ENCODE data around the gene TP73.

The TP73 gene

GRCh38 chr1:3634059-3634800 is 18.1 kb upstream of the TP73 start:
- no peak for DNase-seq (ENCODE audit: low spot score)

GRCh38 chr1:3636080-3636479 is 16.2 kb upstream of the TP73 start:
- DNase-seq (ENCODE audit: low spot score): no peak

GRCh38 chr1:3636531-3636930 is 15.8 kb upstream of the TP73 start:
- DNase-seq (ENCODE audit: low spot score): no peak

GRCh38 chr1:3638027-3638426 is 14.3 kb upstream of the TP73 start:
- DNase-seq (ENCODE audit: low spot score): no peak

- peak; percentile 46 for DNase-seq (ENCODE audit: low spot score)
Measured at GRCh38 chr1:3638676-3639075, 13.6 kb upstream of the TP73 start.

GRCh38 chr1:3639397-3639911 is 12.9 kb upstream of the TP73 start:
- no peak for DNase-seq (ENCODE audit: low spot score)

- DNase-seq (ENCODE audit: low spot score): no peak
Measured at GRCh38 chr1:3640121-3640837, 12.0 kb upstream of the TP73 start.

GRCh38 chr1:3641046-3641760 is 11.1 kb upstream of the TP73 start:
- no peak for DNase-seq (ENCODE audit: low spot score)

- DNase-seq (ENCODE audit: low spot score): no peak
Measured at GRCh38 chr1:3641816-3642215, 10.5 kb upstream of the TP73 start.

GRCh38 chr1:3642919-3643675 is 9.2 kb upstream of the TP73 start:
- DNase-seq (ENCODE audit: low spot score): no peak

GRCh38 chr1:3644273-3644672 is 8.0 kb upstream of the TP73 start:
- no peak for DNase-seq (ENCODE audit: low spot score)

- no peak for DNase-seq (ENCODE audit: low spot score)
Measured at GRCh38 chr1:3645247-3645646, 7.1 kb upstream of the TP73 start.

- no peak for DNase-seq (ENCODE audit: low spot score)
Measured at GRCh38 chr1:3645666-3646355, 6.5 kb upstream of the TP73 start.

- no peak for DNase-seq (ENCODE audit: low spot score)
Measured at GRCh38 chr1:3646596-3646995, 5.7 kb upstream of the TP73 start.

- DNase-seq (ENCODE audit: low spot score): peak; percentile 92
Measured at GRCh38 chr1:3649342-3650247, 2.7 kb upstream of the TP73 start, which contains the start of gene WRAP73. WRAP73 (minus strand) TSS chr1:3650103; CDS start chr1:3649999, 104 bp downstream.

- no peak for DNase-seq (ENCODE audit: low spot score)
Measured at GRCh38 chr1:3650248-3651025, 1.9 kb upstream of the TP73 start.

- no peak for DNase-seq (ENCODE audit: low spot score)
Measured at GRCh38 chr1:3651026-3651929, 1.0 kb upstream of the TP73 start.

GRCh38 chr1:3652548-3653285 is 401 bp downstream of the TP73 start:
- peak; percentile 37 for DNase-seq (ENCODE audit: low spot score)
